NB4 (cell line): ENCODE results near the gene RNPEP.

Source experiments
- MYC ChIP-seq: IDR thresholded peaks from 2 replicates; pipeline ENCODE4 v1.6.1; 2011; ENCODE audit warnings: low read depth, low read length
- POLR2A ChIP-seq: IDR thresholded peaks from 2 replicates; pipeline ENCODE4 v1.6.1; 2011; ENCODE audit warnings: mild to moderate bottlenecking; ENCODE audit not compliant: insufficient read length; ENCODE audit errors: extremely low read depth
- TF ChIP-seq, protein P1 (sequence below): IDR thresholded peaks from one replicate; pipeline ENCODE4 v1.5.1; 2012; ENCODE audit warnings: low read depth, low read length

DNA sequence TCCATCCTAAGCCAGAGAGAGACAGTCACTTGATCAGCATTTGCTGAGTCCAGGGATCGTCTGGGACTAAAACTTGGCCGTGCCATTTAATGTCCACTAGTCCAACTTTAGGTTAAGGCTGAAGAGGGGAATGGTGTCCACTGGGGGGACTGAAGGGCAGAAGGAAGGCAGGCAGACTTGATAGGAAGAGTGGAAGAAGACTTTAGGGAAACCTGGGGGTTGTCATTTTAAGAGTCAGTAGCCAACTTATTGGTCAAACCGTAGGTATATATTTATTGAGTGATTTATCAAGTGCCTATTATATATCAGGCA lies 34.8 kb upstream of the RNPEP start:
- TF ChIP-seq, protein P1, sequence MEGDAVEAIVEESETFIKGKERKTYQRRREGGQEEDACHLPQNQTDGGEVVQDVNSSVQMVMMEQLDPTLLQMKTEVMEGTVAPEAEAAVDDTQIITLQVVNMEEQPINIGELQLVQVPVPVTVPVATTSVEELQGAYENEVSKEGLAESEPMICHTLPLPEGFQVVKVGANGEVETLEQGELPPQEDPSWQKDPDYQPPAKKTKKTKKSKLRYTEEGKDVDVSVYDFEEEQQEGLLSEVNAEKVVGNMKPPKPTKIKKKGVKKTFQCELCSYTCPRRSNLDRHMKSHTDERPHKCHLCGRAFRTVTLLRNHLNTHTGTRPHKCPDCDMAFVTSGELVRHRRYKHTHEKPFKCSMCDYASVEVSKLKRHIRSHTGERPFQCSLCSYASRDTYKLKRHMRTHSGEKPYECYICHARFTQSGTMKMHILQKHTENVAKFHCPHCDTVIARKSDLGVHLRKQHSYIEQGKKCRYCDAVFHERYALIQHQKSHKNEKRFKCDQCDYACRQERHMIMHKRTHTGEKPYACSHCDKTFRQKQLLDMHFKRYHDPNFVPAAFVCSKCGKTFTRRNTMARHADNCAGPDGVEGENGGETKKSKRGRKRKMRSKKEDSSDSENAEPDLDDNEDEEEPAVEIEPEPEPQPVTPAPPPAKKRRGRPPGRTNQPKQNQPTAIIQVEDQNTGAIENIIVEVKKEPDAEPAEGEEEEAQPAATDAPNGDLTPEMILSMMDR = no peak
- TF ChIP-seq POLR2A = no peak
- no peak for TF ChIP-seq MYC
